Endothelial cell of hepatic sinusoid (primary cell): Measurements from ENCODE around the gene MAB21L4.

Source experiments
- in situ Hi-C: cut with HindIII; loops from 2 replicates; pipeline ENCODE4 v1.10.0; 2017; ENCODE audit warnings: low sequenced_read_pairs

The MAB21L4 gene

GRCh38 chr2:240869109-240869955, 26.6 kb downstream of the MAB21L4 start:
- in situ Hi-C loops, result no loop called here

GRCh38 chr2:240868286-240869108, 27.5 kb downstream of the MAB21L4 start, which contains the start of gene AGXT:
Gene AGXT, plus strand, starts transcription at chr2:240868824. Its CDS starts 42 bp downstream, at chr2:240868866.
- in situ Hi-C loops, result no loop called here

- in situ Hi-C loops, result no loop called here
Measured at GRCh38 chr2:240865391-240865790, 30.6 kb downstream of the MAB21L4 start.

- in situ Hi-C loops, result no loop called here
Measured at GRCh38 chr2:240864475-240864874, 31.5 kb downstream of the MAB21L4 start.

GRCh38 chr2:240861547-240861946, 34.4 kb downstream of the MAB21L4 start:
- in situ Hi-C loops, result no loop called here

GRCh38 chr2:240858871-240859270, 37.1 kb downstream of the MAB21L4 start:
- in situ Hi-C loops, result no loop called here

GRCh38 chr2:240858321-240858720, 37.6 kb downstream of the MAB21L4 start:
- in situ Hi-C loops, result no loop called here

GRCh38 chr2:240857039-240858008, 38.6 kb downstream of the MAB21L4 start:
- in situ Hi-C loops, result no loop called here

GRCh38 chr2:240856151-240856980, 39.6 kb downstream of the MAB21L4 start:
- in situ Hi-C loops, result no loop called here

GRCh38 chr2:240855670-240856069, 40.3 kb downstream of the MAB21L4 start:
- in situ Hi-C loops, result no loop called here

- in situ Hi-C loops, result no loop called here
Measured at GRCh38 chr2:240852671-240853314, 43.2 kb downstream of the MAB21L4 start.

GRCh38 chr2:240851078-240851991, 44.6 kb downstream of the MAB21L4 start:
- in situ Hi-C loops, result no loop called here

- in situ Hi-C loops, result no loop called here
Measured at GRCh38 chr2:240850756-240851077, 45.2 kb downstream of the MAB21L4 start.

- in situ Hi-C loops, result no loop called here
Measured at GRCh38 chr2:240850026-240850425, 45.9 kb downstream of the MAB21L4 start.

- in situ Hi-C loops, result loop anchor here (5.0 to 25.0 kb wide), 7 partner anchors 43 to 638 kb away; no protein-coding TSS in a partner anchor
Measured at GRCh38 chr2:240848900-240849680, 46.9 kb downstream of the MAB21L4 start.

- in situ Hi-C loops, result loop anchor here (5.0 to 25.0 kb wide), 7 partner anchors 44 to 639 kb away; no protein-coding TSS in a partner anchor
Measured at GRCh38 chr2:240847817-240848216, 48.1 kb downstream of the MAB21L4 start.

GRCh38 chr2:240846873-240847595, 48.9 kb downstream of the MAB21L4 start:
- in situ Hi-C loops, result loop anchor here (5.0 to 25.0 kb wide), 7 partner anchors 45 to 640 kb away; no protein-coding TSS in a partner anchor
